GM18511 (cell line): ENCODE data around the gene MEF2C.

Experiments
- ATAC-seq: cut with Tn5 transposase; IDR thresholded peaks from one replicate; pipeline ENCODE4 v1.9.1; 2021; ENCODE audit warnings: mild to moderate bottlenecking, moderate library complexity; ENCODE audit not compliant: unreplicated experiment

The MEF2C gene

GRCh38 chr5:88729084-88729828 is 153.7 kb downstream of the MEF2C start:
- ATAC-seq, result peak; percentile 39

GRCh38 chr5:88727705-88728313 is 155.2 kb downstream of the MEF2C start:
- no peak for ATAC-seq

DNA sequence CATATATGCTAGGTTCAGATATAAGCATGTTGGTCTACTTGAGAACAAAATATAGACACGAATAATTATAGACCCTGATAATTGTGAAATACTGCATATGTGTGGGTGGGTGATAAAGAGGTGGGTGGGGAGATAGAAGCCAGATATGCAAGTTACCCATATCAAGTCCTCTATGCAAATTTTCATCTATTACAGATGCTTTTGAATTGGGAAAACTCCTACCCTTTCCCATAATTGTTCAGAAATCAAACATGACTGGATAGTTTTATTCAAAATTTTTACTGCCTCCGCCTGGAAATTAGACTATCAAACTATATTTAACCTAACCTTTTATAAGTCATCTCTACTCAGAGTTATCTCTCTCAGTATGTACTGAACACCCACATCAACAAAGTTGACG is 157.5 kb downstream of the MEF2C start:
- ATAC-seq, result no peak

DNA sequence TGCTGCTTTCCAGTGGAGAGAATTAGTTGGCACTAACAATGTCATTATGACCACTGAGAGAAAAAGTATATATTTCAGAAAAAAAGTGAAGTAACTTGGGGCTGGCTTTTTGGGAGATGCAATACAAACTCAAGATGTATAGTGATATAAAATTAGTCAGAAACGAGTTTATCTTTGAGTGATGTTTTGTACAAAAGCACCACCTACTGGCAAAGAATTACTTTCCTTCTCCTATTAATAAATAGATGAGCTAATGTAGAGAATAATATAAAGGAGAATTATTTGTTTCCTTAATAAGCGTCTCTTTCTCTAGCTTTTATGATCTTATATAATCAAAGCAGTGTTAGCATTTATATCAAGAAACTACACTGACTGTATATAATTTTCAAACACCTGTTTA is 158.8 kb downstream of the MEF2C start:
- ATAC-seq, result no peak

GRCh38 chr5:88722546-88723073 is 160.4 kb downstream of the MEF2C start:
- ATAC-seq, result no peak

- no peak for ATAC-seq
These were observed 163.6 kb downstream of the MEF2C start for GRCh38 chr5:88719434-88719833.

DNA sequence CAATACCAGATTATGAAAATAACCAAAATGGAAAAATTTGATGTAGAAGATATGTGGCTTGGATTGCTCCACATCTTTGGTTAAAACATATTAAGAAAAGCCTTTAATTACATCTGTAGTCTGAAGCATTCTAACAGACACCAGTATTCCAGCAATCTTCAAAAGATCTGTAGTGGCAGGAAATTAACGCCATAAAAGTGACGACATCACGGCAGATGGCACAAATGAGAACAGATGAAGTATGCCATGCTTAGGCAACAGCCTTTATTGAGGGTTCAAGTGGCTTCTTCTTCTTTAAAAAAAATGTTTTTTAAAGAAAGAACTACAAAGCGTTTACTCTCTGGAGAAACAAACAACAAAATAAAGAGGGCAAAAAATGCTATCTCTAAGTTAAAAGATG is 164.2 kb downstream of the MEF2C start:
- no peak for ATAC-seq

DNA sequence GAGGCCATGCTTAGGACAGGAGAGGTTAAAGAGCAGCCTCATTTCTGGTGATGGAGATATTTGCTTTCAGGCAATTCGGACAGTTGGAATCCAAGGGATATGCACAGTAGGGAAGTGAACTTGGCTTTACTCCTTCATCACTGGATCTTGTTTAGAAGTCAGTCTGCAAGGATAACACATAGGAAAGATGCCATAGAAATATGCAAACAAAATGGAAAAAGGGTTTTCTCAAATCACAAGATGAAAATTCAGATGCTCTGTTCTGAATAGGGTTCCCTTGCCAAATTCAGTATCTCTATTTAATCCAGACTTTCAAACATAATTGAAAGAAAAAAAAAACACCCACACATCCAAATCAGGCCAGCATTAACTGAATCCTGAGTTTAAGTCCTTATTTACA is 166.9 kb downstream of the MEF2C start:
- ATAC-seq, result no peak

DNA sequence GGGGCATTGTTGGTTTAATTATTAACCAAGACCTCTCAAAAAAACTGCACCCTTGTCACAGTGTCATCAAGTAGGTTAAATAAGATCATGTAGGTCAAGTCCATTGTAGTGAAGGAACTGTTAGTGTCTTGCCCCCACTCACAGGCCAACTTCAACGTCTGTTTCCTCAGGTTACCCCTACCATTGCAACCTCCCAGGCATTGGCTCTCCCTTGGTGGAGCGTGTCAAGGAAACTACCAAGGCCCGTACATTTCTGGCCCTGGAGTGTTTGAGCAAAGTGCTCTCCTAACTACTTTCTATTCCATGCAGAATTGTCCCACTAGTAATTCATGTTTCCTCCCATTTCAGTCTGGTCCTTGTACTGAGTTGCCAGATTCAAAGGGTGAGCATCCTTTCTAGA is 167.5 kb downstream of the MEF2C start:
- ATAC-seq, result no peak

- no peak for ATAC-seq
These were observed 169.2 kb downstream of the MEF2C start for GRCh38 chr5:88713818-88714217.

- no peak for ATAC-seq
These were observed 174.1 kb downstream of the MEF2C start for GRCh38 chr5:88708682-88709398.

DNA sequence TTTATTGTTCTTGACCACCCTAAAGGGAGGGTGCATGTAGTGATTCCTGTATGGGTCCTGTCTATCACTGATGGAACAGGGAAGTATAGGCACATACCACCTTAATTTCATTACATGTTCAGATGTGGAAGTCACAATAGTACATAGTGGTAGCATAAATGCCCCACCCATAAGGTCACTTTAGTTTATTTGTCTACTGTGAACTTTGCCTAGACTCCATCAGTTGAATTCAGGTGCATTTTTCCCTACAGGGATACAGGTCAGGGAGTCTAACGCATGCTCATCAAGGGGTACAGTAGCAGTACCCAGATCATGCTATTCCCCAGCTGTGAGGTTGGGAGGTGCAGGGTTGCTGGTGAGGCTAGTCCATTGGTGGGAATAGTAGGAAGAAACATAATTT is 175.0 kb downstream of the MEF2C start:
- ATAC-seq, result no peak

- no peak for ATAC-seq
These were observed 175.6 kb downstream of the MEF2C start for GRCh38 chr5:88707216-88707965.

DNA sequence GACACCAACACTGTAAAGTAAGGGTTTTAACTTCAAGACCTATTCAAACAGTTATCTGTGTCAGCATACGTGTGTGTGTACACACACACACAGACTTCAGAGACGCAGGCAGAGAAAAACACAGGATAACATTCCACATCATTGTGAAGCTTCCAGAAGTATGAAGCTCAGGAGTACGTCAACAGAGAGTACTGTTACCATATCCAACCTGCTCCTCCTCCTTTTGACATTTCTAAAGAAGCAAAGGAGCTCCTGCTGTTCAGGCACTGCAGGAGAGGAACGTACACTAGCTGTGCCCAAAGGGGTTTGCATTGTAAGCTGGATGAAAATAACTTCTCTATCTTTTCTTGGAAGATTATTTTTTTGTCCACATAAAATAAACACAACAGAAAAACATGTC is 180.7 kb downstream of the MEF2C start:
- ATAC-seq, result no peak

DNA sequence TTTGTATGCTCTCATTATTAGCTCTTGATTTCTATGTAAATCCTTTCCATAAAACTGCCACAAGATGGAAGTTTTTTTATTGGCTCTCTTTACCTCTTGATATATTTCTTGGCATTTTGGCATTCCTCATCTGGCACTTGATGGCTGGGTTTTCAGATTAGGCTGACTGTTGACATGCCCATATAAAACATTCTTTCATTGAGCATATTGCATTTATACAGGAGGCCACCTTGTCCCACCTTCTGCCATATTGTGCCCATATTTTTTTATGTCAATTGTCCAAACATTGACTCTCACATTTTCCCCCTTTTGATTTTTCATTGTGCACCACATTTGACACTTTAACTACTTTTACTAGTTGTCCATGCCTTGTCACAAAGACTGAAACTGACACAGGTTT is 182.9 kb downstream of the MEF2C start:
- ATAC-seq, result no peak

GRCh38 chr5:88698290-88698689 is 184.7 kb downstream of the MEF2C start:
- no peak for ATAC-seq

GRCh38 chr5:88696466-88696865 is 186.5 kb downstream of the MEF2C start:
- no peak for ATAC-seq

DNA sequence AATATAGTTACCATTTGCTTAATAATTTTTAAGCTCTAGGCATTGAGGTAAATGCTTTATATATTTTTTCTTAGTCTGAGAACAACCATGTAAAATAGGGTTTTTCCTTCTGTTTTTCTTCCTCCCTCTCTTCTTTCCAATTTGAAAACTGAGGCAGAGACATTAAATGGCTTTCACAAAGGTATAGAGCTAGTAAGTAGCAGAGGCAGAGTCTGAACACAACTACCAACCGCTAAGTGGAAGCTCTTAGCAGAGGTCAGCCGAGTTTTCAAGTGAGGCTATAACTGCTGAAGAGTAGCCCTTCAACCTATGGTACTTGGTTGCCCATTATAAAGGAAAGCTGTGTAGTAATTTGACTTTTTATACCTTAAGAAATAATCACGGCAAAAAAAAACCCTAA is 187.1 kb downstream of the MEF2C start:
- ATAC-seq, result no peak

GRCh38 chr5:88695232-88695631 is 187.8 kb downstream of the MEF2C start:
- no peak for ATAC-seq

DNA sequence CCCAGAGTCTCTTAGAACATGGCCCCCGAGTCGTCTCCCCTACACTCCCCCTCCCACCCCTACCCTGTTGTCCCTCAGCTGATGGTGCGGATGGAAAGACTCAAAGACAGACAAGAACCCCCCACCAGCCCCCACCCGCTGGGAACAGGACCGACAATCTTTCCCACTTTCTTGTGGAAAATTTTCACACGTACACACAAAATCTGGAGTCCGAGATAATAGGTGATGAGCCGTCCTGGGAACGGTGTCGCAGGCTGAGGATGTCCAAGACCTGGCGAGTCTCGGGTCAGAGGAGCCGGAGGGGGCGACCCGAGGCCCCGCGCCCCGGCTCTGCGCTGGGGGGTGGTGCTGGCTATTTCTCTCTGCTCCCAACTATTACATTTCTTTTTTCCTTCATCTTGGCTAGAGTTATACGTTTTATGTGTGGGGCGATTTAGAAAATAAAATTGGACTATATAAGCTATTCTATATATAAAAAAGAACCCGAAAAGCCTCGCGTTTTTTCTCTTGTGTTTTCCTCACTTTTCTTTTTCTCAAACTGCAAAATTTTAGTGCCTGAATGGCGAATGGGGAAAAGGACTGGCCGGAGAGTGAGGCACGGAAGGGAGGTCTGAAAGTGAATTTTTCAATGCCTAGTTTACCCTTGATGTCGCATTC is 188.8 kb downstream of the MEF2C start:
- no peak for ATAC-seq
